Nephron progenitor cell (in vitro differentiated cells): ENCODE measurements around the gene STOM.

Experiments used
- DNase-seq: peaks from one replicate; pipeline ENCODE4 v3.0.0; 2021
- H3K27ac Mint-ChIP-seq: 2 replicates; pipeline ENCODE4 v1.8.0; 2021; ENCODE audit warnings: mild to moderate bottlenecking, moderate library complexity, mixed read lengths
- H3K27me3 Mint-ChIP-seq: 2 replicates; pipeline ENCODE4 v1.8.0; 2021; ENCODE audit warnings: mild to moderate bottlenecking, low read depth, mixed read lengths; ENCODE audit not compliant: poor library complexity
- H3K36me3 Mint-ChIP-seq: 2 replicates; pipeline ENCODE4 v1.8.0; 2021; ENCODE audit warnings: low read depth, mixed read lengths
- H3K4me1 Mint-ChIP-seq: 2 replicates; pipeline ENCODE4 v1.8.0; 2021; ENCODE audit warnings: mixed read lengths
- H3K4me3 Mint-ChIP-seq: 2 replicates; pipeline ENCODE4 v1.8.0; 2021; ENCODE audit warnings: mild to moderate bottlenecking, moderate library complexity, mixed read lengths
- H3K9me3 Mint-ChIP-seq: 2 replicates; pipeline ENCODE4 v1.8.0; 2021; ENCODE audit warnings: mild to moderate bottlenecking, moderate library complexity, mixed read lengths
- TF ChIP-seq, protein P1 (sequence below): fragments of 200-600 bp; sonication (generic); IDR thresholded peaks from 2 replicates; pipeline ENCODE4 v1.5.0; 2021; ENCODE audit warnings: antibody characterized with exemption

The STOM gene

DNA sequence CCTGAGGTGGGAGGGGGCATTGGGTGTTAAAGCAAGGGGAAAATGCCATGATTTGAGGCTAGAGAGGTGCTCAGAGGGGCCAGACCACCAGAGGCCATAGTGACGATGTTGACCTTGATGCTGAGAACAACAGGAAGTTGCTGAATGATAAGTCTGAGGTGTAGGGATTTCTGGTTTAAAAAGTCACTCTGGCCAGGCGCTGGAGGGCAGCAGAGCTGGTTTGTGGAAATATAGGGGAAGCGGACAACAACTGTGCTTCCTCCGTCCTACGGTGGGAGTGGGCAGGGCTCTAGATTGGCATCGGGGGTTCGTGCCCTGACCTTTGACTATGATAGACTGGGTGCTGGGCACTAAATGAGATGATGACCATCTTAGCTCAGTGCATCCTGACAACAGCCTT is 44.7 kb downstream of the STOM start:
- no peaks in the 10 kb centered on the region for H3K9me3 Mint-ChIP-seq
- DNase-seq, result no peak
- TF ChIP-seq, protein P1, sequence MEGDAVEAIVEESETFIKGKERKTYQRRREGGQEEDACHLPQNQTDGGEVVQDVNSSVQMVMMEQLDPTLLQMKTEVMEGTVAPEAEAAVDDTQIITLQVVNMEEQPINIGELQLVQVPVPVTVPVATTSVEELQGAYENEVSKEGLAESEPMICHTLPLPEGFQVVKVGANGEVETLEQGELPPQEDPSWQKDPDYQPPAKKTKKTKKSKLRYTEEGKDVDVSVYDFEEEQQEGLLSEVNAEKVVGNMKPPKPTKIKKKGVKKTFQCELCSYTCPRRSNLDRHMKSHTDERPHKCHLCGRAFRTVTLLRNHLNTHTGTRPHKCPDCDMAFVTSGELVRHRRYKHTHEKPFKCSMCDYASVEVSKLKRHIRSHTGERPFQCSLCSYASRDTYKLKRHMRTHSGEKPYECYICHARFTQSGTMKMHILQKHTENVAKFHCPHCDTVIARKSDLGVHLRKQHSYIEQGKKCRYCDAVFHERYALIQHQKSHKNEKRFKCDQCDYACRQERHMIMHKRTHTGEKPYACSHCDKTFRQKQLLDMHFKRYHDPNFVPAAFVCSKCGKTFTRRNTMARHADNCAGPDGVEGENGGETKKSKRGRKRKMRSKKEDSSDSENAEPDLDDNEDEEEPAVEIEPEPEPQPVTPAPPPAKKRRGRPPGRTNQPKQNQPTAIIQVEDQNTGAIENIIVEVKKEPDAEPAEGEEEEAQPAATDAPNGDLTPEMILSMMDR, result no peak
- peaks cover 26% of the 10 kb centered on the region for H3K36me3 Mint-ChIP-seq
- no peak overlapping the region for H3K27ac Mint-ChIP-seq
- H3K27me3 Mint-ChIP-seq, result peaks cover 5% of the 10 kb centered on the region
- no peak overlapping the region for H3K4me3 Mint-ChIP-seq
- no peaks in the 10 kb centered on the region for H3K4me1 Mint-ChIP-seq

DNA sequence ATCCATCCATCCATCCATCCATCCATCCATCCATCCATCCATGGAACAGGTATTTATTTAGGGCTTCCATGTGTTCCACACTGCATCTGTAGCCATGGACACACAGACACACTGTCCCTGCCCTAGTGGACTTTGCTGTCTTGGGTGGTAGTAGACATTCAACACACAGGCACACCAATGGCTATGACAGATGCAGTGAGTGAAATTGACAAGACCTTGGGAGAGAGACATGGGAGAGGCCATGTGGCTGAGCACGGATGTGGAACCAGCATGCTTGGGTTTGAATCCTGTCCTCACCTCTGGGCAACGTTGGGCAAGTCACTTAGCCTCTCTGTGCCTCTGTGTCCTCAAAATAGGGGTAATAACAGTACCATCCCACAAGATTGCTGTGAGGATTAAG is 45.3 kb downstream of the STOM start:
- no peaks in the 10 kb centered on the region for H3K9me3 Mint-ChIP-seq
- H3K27ac Mint-ChIP-seq, result no peak overlapping the region
- no peaks in the 10 kb centered on the region for H3K4me1 Mint-ChIP-seq
- no peak for DNase-seq
- H3K27me3 Mint-ChIP-seq, result peaks cover 5% of the 10 kb centered on the region
- TF ChIP-seq, protein P1, result no peak
- no peak overlapping the region for H3K4me3 Mint-ChIP-seq
- peaks cover 24% of the 10 kb centered on the region for H3K36me3 Mint-ChIP-seq

DNA sequence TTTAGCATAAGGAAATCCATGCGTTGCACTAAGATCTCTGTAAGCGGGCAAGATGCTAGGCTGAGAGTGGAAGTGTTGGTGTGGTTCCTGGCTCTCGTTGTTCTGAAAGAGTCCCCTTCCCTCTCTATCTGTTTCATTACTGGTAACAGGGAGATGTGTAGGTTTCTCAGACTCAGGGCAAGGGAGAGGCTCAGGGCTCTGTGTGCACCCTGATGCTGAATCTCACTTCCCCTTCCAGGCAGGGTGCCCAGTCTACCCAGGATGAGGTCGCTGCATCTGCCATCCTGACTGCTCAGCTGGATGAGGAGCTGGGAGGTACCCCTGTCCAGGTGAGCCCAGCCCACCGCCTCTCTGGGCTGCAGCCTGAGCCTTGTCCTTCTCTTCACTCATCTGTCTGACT is 45.7 kb downstream of the STOM start:
- Mint-ChIP-seq H3K9me3 (no peaks in the 10 kb centered on the region), H3K4me3 (no peak overlapping the region), H3K4me1 (no peaks in the 10 kb centered on the region), H3K27ac (no peak overlapping the region), H3K27me3 (peaks cover 5% of the 10 kb centered on the region), H3K36me3 (peaks cover 19% of the 10 kb centered on the region)
- TF ChIP-seq, protein P1, result no peak
- no peak for DNase-seq

DNA sequence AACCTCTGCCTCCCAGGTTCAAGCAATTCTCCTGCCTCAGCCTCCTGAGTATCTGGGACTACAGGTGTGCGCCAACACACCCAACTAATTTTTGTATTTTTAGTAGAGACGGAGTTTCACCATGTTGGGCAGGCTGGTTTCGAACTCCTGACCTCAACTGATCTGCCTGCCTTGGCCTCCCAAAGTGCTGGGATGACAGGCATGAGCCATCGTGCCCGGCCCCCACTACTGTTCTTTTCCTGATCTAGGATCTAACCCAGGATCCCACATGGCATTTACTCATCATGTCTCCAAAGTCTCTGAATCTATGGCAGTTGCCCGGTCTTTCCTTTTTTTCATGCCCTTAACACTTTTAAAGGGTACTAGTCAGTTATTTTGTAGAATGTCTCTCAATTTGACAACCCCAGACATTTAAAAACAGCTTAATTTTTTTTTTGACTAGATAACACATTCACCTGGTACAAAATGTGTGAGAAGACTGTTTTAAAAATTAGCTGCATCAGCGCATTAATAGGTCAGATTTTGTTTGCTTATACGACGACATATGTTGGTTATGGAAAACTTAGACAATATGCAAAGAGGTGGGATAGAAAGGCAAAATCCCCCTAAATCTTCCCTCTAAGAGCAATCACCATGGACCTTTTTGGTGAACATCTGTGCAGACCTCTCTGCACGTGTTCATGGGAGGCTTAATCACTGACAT is 46.5 kb downstream of the STOM start:
- Mint-ChIP-seq H3K9me3 (no peaks in the 10 kb centered on the region), H3K4me3 (no peak overlapping the region), H3K27me3 (peaks cover 2% of the 10 kb centered on the region), H3K4me1 (no peaks in the 10 kb centered on the region), H3K27ac (no peak overlapping the region), H3K36me3 (peaks cover 14% of the 10 kb centered on the region)
- DNase-seq, result no peak
- TF ChIP-seq, protein P1, result no peak

DNA sequence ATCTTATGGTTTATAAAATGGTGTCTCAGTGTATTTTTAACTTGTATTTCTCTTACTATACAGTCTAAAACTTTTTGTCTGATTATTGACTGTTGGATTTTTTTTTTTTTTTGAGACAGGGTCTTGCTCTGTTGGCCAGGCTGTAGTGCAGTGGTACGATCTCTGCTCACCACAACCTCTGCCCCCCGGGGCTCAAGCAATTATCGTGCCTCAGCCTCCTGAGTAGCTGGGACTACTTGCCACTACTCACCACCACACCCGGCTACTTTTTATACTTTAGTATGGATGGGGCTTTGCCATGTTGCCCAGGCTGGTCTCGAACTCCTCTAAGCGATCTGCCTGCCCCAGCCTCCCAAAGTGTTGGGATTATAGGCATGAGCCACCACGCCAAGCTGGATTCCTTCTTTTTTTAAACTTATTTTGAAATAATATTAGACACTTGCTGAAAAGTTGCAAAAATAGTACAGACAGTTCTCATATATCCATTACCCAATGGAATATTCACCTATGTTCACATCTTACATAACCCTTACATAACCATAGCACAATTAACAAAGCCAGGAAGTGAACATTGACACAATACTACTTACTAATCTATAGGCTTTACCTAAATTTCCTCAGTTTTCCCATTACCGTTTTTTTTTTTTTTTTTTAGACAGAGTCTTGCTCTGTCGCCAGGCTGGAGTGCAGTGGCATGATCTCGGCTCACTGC is 47.2 kb downstream of the STOM start:
- Mint-ChIP-seq H3K4me3 (no peak overlapping the region), H3K36me3 (peaks cover 14% of the 10 kb centered on the region), H3K4me1 (no peaks in the 10 kb centered on the region), H3K27me3 (peaks cover 2% of the 10 kb centered on the region), H3K27ac (no peak overlapping the region), H3K9me3 (no peaks in the 10 kb centered on the region)
- TF ChIP-seq, protein P1, result no peak
- DNase-seq, result no peak
